ENCODE data around the gene NRN1L. TPM values are rescaled to one million over a fixed set of nuclear protein-coding genes. Genes with fewer than 3 reads are reported as not detected.

NRN1L gene
- total RNA-seq, 1 experiment from 2014 or later = not detected

DNA sequence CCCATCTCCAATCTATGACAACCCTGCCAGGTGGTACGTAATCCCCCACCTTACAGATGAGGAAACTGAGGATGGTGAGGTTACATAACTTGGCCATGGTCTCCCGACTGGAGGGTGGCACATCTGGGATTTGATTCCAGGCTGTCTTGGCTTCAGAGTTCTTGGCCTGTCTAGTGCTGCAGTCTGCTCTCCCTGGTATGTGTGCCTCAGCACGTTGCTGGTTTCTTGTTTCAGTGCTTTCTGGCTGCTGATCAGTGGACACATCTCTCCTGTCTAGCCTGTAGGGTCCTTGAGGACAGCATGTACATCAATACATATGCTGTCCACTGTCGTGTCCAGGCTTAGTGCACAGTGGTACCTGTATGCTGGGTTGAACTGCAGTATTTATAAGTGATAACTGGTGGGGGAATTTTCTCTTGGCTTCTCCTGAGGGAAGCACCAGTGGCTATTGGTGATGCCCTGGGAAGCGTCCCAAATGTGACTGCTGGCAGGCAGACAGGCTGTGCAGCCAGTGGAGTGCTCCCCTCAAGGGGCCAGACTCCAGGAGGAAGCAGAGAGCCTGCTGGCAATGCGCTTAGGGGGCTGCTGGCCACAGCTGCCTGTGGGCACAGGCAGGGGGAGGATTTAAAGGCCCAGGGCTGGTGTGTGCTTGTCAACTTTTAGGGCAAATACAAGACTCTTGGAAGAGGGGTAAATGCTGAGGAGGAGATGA lies 32.6 kb downstream of the NRN1L start:
- DNase-seq (ENCODE audit: low read depth) = no peak

DNA sequence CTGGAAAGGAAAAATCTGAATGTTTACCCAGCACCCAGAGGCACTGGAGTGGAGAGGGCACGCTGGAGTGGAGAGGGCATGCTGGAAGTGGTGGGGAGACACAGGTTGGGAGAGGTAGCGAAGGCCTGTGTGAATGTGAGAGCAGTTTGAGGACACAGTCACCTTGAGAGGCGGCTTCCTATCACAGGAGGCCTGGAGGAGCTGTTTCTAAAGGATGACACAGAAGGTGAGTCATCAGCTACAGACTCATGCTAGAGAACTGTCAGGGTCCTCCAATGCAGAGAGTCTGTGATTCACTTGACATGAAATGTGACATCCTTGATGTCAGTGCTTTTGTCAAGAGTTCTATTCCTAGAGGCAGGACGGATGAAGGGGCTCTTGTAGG lies 33.2 kb downstream of the NRN1L start:
- DNase-seq (ENCODE audit: low read depth) = peak; percentile 75

DNA sequence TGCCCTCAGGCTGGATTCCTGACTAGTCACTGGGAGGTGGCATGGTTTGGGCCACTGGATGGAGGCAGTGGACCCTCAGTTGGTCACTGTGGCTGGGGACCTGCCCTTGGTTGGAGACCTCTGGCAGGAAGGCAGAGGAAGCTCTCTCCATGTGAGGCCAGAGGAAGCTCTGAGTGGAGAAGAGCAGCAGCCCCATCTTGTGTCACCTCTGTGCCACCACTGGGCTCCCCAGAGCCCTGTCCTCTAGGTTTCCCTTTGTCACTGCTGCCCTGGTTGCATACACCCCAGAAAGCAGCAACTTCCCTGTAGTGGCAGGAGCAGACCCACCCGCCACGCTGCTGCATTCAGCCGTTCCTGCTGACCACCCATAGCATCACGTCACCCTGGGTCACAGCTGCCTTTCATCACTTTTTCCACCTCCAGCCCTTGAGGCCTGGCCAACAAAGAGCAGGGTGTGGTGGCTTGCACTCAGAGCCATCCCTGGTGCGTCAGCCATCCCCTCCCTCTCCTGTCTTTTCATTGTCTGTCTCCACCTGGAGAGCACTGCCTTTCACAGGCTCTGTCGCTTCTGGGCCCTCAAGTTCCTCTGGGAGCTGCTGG lies 35.0 kb downstream of the NRN1L start:
- DNase-seq (ENCODE audit: low read depth) = no peak

DNA sequence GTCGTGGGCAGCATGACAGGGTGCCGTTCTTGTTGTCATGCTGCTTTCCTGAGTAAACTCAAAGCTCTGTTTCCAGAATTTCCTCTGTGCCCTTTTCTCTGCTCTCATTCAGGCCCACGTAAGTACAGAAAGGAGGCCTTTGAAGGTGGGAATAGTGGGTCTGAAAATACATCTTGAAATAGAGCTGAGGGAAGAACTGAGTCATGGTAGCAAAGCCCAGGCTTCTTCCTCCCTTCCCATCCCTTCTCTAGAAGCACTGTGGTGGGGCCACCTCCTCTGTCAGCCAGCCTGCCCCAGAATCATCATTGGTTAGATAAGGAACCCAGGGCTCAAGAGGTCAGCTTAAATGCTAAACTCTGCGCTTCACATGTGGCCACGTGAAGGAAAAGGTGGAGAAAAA lies 37.5 kb downstream of the NRN1L start:
- DNase-seq (ENCODE audit: low read depth) = no peak

DNA sequence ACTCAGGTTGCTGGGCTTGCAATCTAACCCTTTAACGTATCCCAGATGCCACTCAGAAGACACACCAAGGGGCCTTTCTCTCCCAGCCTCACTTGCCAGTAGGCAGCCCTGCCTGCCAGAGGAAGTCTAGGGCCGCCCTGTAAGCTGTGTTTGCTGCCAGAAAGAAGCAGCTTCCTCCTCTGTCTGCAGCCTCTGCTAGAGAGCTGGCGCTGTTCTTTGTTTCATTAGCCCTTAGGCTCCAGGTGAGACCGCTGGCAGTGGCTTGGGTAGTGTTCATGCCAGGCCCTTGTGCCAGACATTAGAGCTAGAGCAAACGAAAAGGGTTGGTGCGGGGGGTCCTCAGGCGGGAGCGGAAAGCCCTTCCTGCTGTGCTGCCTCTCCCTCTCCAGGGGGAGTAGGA lies 38.1 kb downstream of the NRN1L start:
- no peak for DNase-seq (ENCODE audit: low read depth)

DNA sequence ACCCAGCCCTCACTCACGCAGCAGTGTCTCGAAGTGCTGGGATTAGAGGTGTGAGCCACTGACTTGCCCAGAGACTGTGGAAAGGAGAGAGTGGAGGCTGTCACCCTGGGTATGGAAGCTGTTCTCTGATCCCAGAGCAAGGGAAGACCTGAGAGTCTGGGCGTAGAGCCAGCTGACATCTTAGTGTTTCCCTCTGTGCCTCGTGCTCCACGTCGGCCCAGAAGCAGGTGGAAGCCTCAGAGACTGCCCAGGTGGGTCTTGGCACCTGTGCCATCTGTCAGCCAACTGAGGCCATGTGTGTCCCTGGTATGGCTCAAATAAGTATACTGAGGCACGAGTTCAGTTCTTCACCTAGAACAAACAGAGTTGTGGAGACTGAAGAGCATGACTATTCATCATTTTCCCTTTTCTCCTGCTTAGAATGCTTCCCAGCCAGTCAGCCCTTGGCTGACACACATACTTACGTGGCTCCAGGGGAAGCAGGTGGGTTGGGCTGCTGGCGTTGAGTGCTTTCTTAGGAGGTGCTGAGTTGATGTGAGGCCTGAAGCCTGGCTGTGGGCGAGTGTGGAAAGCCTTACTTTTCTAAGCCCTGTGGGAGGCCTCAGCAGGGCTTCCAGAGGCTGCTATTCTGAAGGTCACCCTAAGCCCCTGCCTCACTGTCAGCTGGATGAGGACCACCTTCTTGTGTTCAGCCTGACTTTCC lies 38.9 kb downstream of the NRN1L start:
- DNase-seq (ENCODE audit: low read depth) = no peak

DNA sequence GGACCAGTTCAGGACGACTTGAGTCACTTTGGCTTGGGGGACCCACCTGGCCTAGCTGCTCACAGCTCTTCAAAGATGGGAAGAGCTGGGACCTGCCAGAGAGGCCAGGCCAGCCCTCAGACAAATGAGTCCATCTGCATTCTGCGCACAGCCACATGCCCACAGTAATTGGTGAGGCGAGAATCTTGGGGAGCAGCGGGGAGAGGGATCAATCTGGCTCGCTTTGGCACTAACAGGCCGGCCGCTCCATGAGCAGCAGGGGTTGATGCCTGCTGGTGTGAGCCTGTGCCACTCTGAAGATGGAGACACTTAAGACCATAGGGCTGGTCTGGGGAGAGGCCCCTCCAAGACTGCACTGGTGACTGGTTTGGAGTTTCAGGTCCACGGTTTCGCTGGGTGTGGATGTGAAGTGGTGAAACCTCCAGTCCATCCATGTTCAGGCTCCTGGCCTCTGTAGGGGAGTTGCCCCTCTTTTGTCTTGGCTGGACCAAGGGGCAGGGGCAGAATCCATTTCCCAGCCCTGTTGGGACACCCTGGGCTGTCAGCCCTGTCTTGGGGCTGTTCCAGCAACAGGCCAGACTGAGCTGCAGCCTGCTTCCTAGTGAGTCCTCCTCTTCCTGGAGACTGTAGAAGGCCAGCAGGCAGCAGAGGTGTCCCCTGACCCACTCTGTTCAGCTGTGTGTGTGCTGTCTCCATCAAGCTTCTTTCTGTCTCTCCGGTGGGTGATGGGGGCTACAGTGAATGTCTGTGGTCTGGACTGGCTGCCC lies 39.6 kb downstream of the NRN1L start:
- DNase-seq (ENCODE audit: low read depth) = no peak

DNA sequence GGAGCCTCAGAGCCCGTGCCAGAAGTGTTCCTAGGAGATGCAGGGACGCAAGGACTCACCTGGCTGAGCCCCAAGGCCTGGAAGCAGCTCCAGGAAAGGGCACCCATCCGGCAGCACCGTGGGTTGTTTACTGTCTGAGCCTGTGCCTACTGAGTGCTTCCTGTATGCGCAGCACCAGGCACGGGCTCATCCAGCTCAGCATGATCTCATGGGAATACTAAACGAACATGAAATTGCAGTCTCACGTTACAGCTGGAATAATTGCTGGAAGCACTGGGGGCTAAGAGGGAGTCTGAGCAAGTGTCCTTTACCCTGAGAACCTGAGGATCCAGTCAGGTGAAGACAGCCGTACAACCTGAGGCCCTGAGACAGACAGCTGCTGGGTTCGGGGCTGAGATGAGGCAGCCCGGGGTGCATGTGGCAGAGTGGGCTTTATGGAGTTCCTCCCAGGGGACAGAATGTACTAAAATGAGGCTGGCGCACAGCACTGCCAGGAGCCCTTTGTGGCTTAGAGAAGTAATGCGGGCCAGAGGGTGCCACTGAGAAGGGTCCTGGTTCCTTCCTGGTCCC lies 41.6 kb downstream of the NRN1L start:
- peak; percentile 50 for DNase-seq (ENCODE audit: low read depth)

DNA sequence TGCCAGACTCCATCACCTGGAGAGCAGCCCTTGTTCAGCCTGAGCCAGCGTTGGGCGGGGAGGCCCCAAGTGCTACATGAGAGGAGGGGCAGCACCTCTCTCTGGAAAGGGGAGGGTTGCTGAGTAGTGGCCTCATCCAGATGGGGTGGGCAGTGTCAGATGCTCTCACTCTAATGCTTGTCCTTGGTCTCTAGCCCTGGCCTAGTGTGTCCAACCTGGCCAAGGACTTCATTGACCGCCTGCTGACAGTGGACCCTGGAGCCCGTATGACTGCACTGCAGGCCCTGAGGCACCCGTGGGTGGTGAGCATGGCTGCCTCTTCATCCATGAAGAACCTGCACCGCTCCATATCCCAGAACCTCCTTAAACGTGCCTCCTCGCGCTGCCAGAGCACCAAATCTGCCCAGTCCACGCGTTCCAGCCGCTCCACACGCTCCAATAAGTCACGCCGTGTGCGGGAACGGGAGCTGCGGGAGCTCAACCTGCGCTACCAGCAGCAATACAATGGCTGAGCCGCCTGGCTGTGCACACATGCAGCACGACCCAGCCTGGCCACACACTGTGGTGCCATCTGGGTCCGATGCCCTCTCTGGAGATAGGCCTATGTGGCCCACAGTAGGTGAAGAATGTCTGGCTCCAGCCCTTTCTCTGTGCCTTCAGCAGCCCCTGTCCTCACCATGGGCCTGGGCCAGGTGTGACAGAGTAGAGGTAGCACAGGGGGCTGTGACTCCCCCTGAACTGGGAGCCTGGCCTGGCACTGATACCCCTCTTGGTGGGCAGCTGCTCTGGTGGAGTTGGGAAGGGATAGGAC lies 42.7 kb downstream of the NRN1L start:
- no peak for DNase-seq (ENCODE audit: low read depth)

DNA sequence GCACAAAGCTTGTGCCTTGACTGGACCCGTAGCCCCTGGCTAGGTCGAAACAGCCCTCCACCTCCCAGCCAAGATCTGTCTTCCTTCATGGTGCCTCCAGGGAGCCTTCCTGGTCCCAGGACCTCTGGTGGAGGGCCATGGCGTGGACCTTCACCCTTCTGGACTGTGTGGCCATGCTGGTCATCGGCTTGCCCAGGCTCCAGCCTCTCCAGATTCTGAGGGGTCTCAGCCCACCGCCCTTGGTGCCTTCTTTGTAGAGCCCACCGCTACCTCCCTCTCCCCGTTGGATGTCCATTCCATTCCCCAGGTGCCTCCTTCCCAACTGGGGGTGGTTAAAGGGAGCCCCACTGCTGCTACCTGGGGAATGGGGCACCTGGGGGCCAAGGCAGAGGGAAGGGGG lies 43.5 kb downstream of the NRN1L start:
- DNase-seq (ENCODE audit: low read depth) = no peak

DNA sequence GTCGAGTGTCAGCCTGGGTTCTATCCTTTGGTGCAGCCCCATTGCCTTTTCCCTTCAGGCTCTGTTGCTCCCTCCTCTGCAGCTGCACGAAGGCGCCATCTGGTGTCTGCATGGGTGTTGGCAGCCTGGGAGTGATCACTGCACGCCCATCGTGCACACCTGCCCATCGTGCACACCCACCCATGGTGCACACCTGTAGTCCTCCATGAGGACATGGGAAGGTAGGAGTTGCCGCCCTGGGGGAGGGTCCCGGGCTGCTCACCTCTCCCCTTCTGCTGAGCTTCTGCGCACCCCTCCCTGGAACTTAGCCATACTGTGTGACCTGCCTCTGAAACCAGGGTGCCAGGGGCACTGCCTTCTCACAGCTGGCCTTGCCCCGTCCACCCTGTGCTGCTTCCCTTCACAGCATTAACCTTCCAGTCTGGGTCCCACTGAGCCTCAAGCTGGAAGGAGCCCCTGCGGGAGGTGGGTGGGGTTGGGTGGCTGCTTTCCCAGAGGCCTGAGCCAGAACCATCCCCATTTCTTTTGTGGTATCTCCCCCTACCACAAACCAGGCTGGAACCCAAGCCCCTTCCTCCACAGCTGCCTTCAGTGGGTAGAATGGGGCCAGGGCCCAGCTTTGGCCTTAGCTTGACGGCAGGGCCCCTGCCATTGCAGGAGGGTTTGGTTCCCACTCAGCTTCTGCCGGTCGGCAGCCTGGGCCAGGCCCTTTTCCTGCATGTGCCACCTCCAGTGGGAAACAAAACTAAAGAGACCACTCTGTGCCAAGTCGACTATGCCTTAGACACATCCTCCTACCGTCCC lies 44.1 kb downstream of the NRN1L start:
- peak; percentile 69 for DNase-seq (ENCODE audit: low read depth)

DNA sequence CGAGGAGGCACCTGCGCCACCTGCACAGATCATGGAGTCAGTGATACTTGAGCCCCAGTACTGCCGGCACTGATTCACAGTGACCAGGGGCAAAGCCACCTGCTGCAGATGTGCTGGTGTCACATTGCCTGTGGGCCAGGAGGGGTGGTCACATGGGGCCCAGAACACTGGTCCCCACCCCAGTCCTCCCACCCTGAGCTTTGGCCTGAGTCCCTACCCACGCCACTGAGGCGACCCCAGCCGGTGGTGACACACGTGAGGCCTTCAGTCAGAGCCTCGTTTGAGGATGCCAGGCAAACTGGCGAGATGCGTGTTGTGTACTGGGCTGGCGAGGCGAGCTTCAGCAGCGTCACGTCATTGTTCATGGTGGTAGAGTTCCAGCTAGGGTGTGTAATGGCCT lies 45.5 kb downstream of the NRN1L start:
- DNase-seq (ENCODE audit: low read depth) = no peak

DNA sequence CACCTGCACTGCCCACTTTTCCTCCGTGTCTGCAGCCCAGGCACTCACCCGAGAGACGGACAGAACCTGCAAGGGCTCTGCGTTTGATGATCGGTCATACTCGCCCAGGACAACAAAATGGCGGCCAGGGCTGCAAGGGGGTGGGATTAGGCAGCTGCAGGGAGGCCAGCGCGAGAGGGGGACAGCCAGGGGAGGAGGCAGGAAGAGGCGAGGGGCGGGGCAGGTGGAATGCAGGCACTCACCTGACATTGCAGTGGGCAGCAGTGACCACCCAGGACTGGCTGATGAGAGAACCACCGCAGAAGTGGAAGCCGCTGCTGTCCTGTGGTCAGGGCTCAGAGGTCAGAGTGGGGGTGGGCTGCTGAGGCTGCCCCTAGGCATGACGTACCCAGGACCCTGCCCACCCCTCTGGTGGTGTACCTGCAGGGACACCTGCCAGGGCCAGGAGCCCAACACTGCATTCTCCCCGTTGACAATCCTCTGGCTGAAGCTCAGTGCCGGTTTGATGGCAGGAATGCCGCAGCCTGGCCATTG lies 46.1 kb downstream of the NRN1L start:
- no peak for DNase-seq (ENCODE audit: low read depth)

DNA sequence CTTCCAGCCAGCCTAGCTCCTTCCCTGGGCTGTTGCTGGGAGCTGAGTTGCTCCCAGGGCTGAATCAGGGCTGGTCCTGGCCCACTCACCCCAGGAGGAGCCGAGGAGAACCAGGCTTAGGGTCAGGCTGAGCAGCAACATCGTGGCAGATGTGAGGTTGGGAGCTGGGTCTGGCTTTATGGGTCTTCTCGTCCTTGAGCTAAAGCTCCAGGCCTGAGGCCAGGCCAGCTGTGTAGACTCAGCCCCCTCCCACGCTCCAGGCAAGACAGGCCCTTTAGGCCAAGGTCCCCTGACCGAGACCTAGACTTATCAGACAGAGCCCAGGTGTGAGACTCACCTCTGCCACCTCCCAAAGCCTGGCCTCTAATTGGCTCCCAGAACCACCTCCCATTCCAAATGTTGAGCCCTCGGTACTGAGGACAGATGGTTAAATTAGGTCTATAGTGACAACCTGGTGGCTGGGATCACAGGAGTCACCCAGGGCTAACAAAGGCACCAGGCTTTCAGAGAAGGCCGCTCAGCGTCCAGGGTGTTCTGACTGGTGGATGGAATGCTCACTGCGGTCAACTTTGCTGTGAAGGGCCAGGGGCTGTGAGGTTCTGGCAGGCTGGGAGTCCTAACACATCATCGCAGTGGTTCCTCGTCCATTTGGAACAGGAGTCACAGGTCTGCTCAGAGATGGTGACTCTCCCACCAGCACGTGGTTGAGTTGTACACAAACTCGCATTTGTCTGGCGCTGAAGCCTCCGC lies 47.2 kb downstream of the NRN1L start, which contains the start of gene CTRL:
TSS of gene CTRL (minus strand) at position 151 of the 750 bp plus-strand sequence. CDS start at position 141, 10 bp downstream.
- no peak for DNase-seq (ENCODE audit: low read depth)

DNA sequence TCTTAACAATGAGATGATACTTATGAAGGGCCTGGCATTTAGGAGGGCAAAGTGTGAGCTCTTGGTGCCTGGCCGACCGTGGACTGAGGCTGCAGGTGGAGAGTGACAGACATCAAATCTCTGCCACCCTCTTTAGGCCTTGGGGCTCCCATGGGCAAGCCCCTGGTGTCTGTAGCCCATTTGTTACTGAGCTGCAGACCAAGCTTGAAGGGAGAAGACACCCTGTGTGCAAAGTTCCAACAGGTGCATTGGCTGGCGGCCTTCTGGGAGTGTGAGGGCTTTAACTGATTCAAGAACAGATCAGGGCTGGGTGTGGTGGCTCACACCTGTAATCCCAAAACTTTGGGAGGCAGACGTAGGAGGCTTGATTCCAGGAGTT lies 47.8 kb downstream of the NRN1L start:
- DNase-seq (ENCODE audit: low read depth) = no peak

DNA sequence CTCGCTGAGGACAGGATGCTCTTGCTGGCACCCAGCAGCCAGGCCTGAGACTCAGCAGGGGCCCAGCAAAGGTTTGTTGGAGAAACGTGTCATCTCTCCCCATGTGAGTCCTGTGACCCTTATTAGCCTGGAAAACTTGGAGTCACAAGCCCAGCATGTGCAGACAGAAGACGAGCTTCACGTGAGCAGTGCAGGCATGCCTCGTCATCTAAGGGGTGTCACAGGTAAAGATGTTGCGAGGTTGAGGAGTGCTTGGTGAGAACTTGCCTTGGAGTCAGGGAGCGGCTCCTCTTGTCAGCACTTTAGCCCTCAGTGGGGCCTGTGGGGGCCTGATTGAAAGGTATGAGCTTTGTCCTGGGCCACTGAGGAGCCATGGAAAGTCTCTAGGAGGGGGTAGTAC lies 49.1 kb downstream of the NRN1L start:
- no peak for DNase-seq (ENCODE audit: low read depth)

DNA sequence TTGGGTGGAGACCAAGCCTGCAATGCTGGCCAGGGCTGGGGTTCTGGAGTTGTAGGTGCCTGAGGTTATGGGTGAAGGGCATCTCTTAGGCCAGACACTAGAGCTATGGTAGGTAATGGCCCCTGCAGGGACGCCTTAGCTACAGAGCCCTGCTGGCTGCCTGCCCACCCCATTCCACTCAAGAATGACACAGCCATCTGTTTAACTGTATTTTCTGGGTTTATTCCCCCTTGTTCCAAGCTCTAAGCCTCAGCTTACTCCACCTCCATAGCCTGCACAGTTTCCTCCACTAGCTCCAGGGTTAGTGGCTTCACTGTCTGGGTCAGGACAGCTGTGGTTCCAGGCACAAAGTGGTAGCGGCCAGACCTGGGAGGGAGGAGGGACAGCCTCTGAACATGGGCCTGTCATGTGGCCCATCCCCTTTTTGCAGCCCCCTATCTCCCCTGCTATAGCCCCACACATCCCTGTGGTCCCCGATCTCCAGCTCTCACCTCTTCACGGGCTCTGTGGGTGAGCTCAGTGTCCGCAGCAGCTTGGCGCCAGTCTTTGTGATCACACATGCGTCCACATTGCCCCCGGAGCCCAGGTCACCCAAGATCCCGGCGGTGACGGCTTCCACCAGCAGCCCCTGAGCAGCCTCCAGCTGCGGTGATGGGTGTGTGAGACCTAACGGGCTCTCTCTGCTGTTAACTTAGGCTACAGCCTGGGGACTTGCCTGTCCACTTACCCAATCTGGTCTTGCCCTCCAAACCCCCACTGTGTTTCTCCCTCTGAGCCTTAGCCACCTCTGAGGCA lies 49.8 kb downstream of the NRN1L start:
- DNase-seq (ENCODE audit: low read depth) = no peak

DNA sequence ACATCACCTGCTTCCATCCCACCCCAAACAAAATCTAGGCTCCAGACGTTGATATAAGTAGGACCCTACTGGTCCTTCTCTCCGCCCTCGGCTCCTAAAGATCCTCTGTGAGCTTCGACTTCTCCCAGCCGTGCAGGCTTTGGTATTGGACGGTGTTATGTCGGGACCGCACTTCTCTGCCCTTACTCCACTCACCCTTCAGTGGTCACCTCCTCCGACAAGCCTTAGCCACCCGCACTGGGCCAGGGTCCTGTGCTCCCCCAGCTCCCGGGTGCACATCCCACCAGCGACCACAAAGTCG lies 50.4 kb downstream of the NRN1L start:
- DNase-seq (ENCODE audit: low read depth) = no peak

Measured in Daoy (cell line).